Effector memory CD8-positive, alpha-beta T cell (primary cell): ENCODE measurements around the gene STPG3.
"Not testable (repeated sequence)": the region's sequence is repeated elsewhere in the genome, so short reads cannot be mapped to it uniquely, and the experiment has no call there.

Experiments used
- ATAC-seq: fragments of 150-1000 bp; cut with Tn5 transposase; replicated peaks from 2 replicates; pipeline ENCODE4 v1.10.0; 2021; ENCODE audit warnings: mild to moderate bottlenecking, moderate library complexity
- DNase-seq, 3 experiments: peaks; one replicate each; pipeline ENCODE4 v3.0.0; 2021
- H3K27ac Mint-ChIP-seq, 2 donors: one replicate each; pipeline ENCODE4 v1.8.0; 2022; ENCODE audit warnings: mild to moderate bottlenecking in 2 of 2, mixed read lengths in 2 of 2, moderate library complexity in 2 of 2
- H3K27me3 Mint-ChIP-seq, 2 donors: one replicate each; pipeline ENCODE4 v1.8.0; 2022; ENCODE audit warnings: mixed read lengths in 2 of 2
- H3K36me3 Mint-ChIP-seq: one replicate; pipeline ENCODE4 v1.8.0; 2022; ENCODE audit warnings: mild to moderate bottlenecking, moderate library complexity, mixed read lengths; ENCODE audit not compliant: insufficient read depth
- H3K4me1 Mint-ChIP-seq, 2 donors: one replicate each; pipeline ENCODE4 v1.8.0; 2022; ENCODE audit warnings: low read depth in 2 of 2, mixed read lengths in 2 of 2
- H3K4me3 Mint-ChIP-seq, 2 donors: one replicate each; pipeline ENCODE4 v1.8.0; 2022; ENCODE audit warnings: mild to moderate bottlenecking in 2 of 2, mixed read lengths in 2 of 2, moderate library complexity in 2 of 2
- H3K9me3 Mint-ChIP-seq, 2 donors: one replicate each; pipeline ENCODE4 v1.8.0; 2022; ENCODE audit warnings: mixed read lengths in 2 of 2

The STPG3 gene

GRCh38 chr9:137252555-137253506 is 1.7 kb downstream of the STPG3 start:
- peaks cover 20% of the 10 kb centered on the region for H3K36me3 Mint-ChIP-seq
- no peaks in the 10 kb centered on the region for H3K9me3 Mint-ChIP-seq
- peaks cover 5 to 11% of the 10 kb centered on the region in 2 donors for H3K4me1 Mint-ChIP-seq
- no peak overlapping the region for H3K27ac Mint-ChIP-seq
- no peaks in the 10 kb centered on the region for H3K27me3 Mint-ChIP-seq
- H3K4me3 Mint-ChIP-seq: peak overlapping the region in 1 of 2 donors; percentile 91
- DNase-seq (no peak), ATAC-seq (no peak)

- H3K27me3 Mint-ChIP-seq: no peaks in the 10 kb centered on the region
- ATAC-seq (no peak), DNase-seq (no peak)
- peak overlapping the region in 1 of 2 donors; percentile 65 for H3K27ac Mint-ChIP-seq
- H3K36me3 Mint-ChIP-seq: peaks cover 30% of the 10 kb centered on the region
- H3K4me3 Mint-ChIP-seq: peak overlapping the region; percentile 85 to 91
- no peaks in the 10 kb centered on the region for H3K9me3 Mint-ChIP-seq
- H3K4me1 Mint-ChIP-seq: peaks cover 5 to 11% of the 10 kb centered on the region in 2 donors
Measured at GRCh38 chr9:137253717-137254623, 2.9 kb downstream of the STPG3 start.

- Mint-ChIP-seq H3K27me3 (no peaks in the 10 kb centered on the region), H3K4me3 (peak within 1 kb of the TSS; percentile 85 to 91), H3K9me3 (no peaks in the 10 kb centered on the region), H3K4me1 (peaks cover 5 to 11% of the 10 kb centered on the region in 2 donors), H3K36me3 (peaks cover 38% of the 10 kb centered on the region), H3K27ac (peak within 1 kb of the TSS in 1 of 2 donors; percentile 65)
- DNase-seq: peak; percentile 95 to 98 (median 95)
- peak; percentile 90 for ATAC-seq
Measured at GRCh38 chr9:137254624-137255447, 3.8 kb downstream of the STPG3 start, which contains the start of gene NELFB. TSS of gene NELFB (plus strand) at chr9:137255327.

DNA sequence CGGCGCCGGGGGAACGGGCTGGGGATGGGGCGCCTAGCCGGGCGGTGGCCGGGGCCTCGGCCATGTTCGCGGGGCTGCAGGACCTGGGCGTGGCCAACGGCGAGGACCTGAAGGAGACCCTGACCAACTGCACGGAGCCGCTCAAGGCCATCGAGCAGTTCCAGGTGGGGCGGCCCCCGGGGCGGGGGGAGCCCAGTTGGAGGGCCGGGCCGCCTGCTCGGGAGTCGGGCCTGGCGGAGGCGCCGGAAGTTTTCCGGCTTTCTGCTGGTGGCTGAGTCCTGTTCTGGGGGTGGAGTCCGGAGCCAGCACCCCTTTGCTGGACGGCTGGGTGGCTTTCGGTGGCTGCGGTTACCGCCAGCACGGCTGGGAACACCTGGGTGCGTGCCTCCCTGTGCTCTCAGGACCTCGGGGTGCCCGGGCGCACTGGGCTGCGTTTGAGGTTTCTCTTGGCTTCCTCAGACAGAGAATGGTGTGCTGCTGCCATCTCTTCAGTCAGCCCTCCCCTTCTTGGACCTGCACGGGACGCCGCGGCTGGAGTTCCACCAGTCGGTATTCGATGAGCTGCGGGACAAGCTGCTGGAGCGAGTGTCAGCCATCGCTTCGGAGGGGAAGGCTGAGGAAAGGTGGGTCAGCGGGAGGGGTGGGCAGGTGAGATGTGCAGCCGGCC is 4.5 kb downstream of the STPG3 start:
- H3K27ac Mint-ChIP-seq: no peak overlapping the region
- peak; percentile 12 for ATAC-seq
- no peaks in the 10 kb centered on the region for H3K27me3 Mint-ChIP-seq
- no peak for DNase-seq
- H3K4me1 Mint-ChIP-seq: peaks cover 5 to 11% of the 10 kb centered on the region in 2 donors
- H3K4me3 Mint-ChIP-seq: peak overlapping the region; percentile 85 to 91
- H3K36me3 Mint-ChIP-seq: peaks cover 45% of the 10 kb centered on the region
- no peaks in the 10 kb centered on the region for H3K9me3 Mint-ChIP-seq

GRCh38 chr9:137256362-137256761 is 5.3 kb downstream of the STPG3 start:
- H3K9me3 Mint-ChIP-seq: no peaks in the 10 kb centered on the region
- H3K36me3 Mint-ChIP-seq: peaks cover 52% of the 10 kb centered on the region
- no peak for ATAC-seq
- H3K27ac Mint-ChIP-seq: peak overlapping the region in 1 of 2 donors; percentile 5
- peak overlapping the region; percentile 85 to 91 for H3K4me3 Mint-ChIP-seq
- no peaks in the 10 kb centered on the region for H3K27me3 Mint-ChIP-seq
- peaks cover 5 to 11% of the 10 kb centered on the region in 2 donors for H3K4me1 Mint-ChIP-seq
- no peak for DNase-seq

- Mint-ChIP-seq H3K27ac (no peak overlapping the region), H3K4me1 (peaks cover 8 to 11% of the 10 kb centered on the region in 2 donors), H3K9me3 (no peaks in the 10 kb centered on the region), H3K36me3 (peaks cover 52% of the 10 kb centered on the region), H3K4me3 (peak overlapping the region; percentile 85 to 91), H3K27me3 (no peaks in the 10 kb centered on the region)
- DNase-seq (no peak), ATAC-seq (no peak)
Measured at GRCh38 chr9:137256856-137257255, 5.8 kb downstream of the STPG3 start.

- not testable (repeated sequence) for DNase-seq, H3K27ac Mint-ChIP-seq, H3K4me1 Mint-ChIP-seq, H3K9me3 Mint-ChIP-seq, ATAC-seq, H3K4me3 Mint-ChIP-seq, H3K27me3 Mint-ChIP-seq
- H3K36me3 Mint-ChIP-seq: peaks cover 55% of the 10 kb centered on the region
Measured at GRCh38 chr9:137262173-137262908, 11.3 kb downstream of the STPG3 start.

GRCh38 chr9:137262909-137263285 is 11.8 kb downstream of the STPG3 start:
- H3K27me3 Mint-ChIP-seq: no peaks in the 10 kb centered on the region
- peaks cover 57% of the 10 kb centered on the region for H3K36me3 Mint-ChIP-seq
- H3K27ac Mint-ChIP-seq: no peak overlapping the region
- DNase-seq (no peak), ATAC-seq (no peak)
- H3K9me3 Mint-ChIP-seq: no peaks in the 10 kb centered on the region
- H3K4me1 Mint-ChIP-seq: peaks cover 0 to 3% of the 10 kb centered on the region in 2 donors
- H3K4me3 Mint-ChIP-seq: no peak overlapping the region

GRCh38 chr9:137263506-137263905 is 12.4 kb downstream of the STPG3 start:
- DNase-seq (no peak), ATAC-seq (no peak)
- H3K4me1 Mint-ChIP-seq: peaks cover 0 to 5% of the 10 kb centered on the region in 2 donors
- H3K36me3 Mint-ChIP-seq: peaks cover 55% of the 10 kb centered on the region
- no peaks in the 10 kb centered on the region for H3K27me3 Mint-ChIP-seq
- no peak overlapping the region for H3K4me3 Mint-ChIP-seq
- no peaks in the 10 kb centered on the region for H3K9me3 Mint-ChIP-seq
- peak overlapping the region in 1 of 2 donors; percentile 60 for H3K27ac Mint-ChIP-seq

GRCh38 chr9:137264067-137264466 is 13.0 kb downstream of the STPG3 start:
- peaks cover 0 to 8% of the 10 kb centered on the region in 2 donors for H3K4me1 Mint-ChIP-seq
- H3K27ac Mint-ChIP-seq: peak overlapping the region in 1 of 2 donors; percentile 60
- DNase-seq (no peak), ATAC-seq (no peak)
- H3K4me3 Mint-ChIP-seq: no peak overlapping the region
- no peaks in the 10 kb centered on the region for H3K27me3 Mint-ChIP-seq
- H3K9me3 Mint-ChIP-seq: no peaks in the 10 kb centered on the region
- H3K36me3 Mint-ChIP-seq: peaks cover 51% of the 10 kb centered on the region

GRCh38 chr9:137265496-137266161 is 14.5 kb downstream of the STPG3 start:
- H3K4me3 Mint-ChIP-seq: no peak overlapping the region
- no peaks in the 10 kb centered on the region for H3K9me3 Mint-ChIP-seq
- no peaks in the 10 kb centered on the region for H3K27me3 Mint-ChIP-seq
- ATAC-seq (no peak), DNase-seq (no peak)
- peaks cover 44% of the 10 kb centered on the region for H3K36me3 Mint-ChIP-seq
- peaks cover 6 to 8% of the 10 kb centered on the region in 2 donors for H3K4me1 Mint-ChIP-seq
- no peak overlapping the region for H3K27ac Mint-ChIP-seq
